ENCODE measurements around the gene SLX4IP. TPM values are rescaled to one million over a fixed set of nuclear protein-coding genes. Genes with fewer than 3 reads are reported as not detected.

Gene SLX4IP
- total RNA-seq, 1 experiment from 2014 or later = 7.4 TPM

DNA sequence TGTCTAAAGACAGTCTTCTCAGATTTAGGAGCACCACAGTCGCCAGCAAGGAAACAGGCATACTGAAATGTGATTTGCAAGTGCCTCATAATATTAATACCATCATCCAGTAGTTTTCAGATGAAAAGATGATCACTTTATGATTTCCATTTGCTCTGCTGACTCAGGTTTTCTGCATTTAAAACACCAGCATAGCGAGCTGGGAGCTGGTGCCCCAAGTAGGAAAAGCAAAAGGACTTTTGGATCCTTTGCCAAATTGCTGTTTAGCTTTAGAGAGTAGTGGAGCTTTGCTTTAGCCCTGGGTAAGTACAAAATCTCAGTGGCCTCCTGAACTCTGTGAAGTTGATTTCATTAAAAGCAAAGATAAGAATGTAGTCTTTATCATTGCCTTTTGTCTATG lies 160.2 kb downstream of the SLX4IP start (continued):
- TF ChIP-seq, protein P1, sequence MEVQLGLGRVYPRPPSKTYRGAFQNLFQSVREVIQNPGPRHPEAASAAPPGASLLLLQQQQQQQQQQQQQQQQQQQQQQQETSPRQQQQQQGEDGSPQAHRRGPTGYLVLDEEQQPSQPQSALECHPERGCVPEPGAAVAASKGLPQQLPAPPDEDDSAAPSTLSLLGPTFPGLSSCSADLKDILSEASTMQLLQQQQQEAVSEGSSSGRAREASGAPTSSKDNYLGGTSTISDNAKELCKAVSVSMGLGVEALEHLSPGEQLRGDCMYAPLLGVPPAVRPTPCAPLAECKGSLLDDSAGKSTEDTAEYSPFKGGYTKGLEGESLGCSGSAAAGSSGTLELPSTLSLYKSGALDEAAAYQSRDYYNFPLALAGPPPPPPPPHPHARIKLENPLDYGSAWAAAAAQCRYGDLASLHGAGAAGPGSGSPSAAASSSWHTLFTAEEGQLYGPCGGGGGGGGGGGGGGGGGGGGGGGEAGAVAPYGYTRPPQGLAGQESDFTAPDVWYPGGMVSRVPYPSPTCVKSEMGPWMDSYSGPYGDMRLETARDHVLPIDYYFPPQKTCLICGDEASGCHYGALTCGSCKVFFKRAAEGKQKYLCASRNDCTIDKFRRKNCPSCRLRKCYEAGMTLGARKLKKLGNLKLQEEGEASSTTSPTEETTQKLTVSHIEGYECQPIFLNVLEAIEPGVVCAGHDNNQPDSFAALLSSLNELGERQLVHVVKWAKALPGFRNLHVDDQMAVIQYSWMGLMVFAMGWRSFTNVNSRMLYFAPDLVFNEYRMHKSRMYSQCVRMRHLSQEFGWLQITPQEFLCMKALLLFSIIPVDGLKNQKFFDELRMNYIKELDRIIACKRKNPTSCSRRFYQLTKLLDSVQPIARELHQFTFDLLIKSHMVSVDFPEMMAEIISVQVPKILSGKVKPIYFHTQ (CRISPR knock-in tag; IDR thresholded peaks at IDR 0.05) = no peak
- TF ChIP-seq ETV6 (CRISPR knock-in tag; IDR thresholded peaks at IDR 0.05) (no peak), ZNF121 (CRISPR knock-in tag; IDR thresholded peaks at IDR 0.05) (no peak), FOXP1 (CRISPR knock-in tag; IDR thresholded peaks at IDR 0.05; ENCODE audit: borderline replicate concordance) (no peak)
- TF ChIP-seq, protein P2, sequence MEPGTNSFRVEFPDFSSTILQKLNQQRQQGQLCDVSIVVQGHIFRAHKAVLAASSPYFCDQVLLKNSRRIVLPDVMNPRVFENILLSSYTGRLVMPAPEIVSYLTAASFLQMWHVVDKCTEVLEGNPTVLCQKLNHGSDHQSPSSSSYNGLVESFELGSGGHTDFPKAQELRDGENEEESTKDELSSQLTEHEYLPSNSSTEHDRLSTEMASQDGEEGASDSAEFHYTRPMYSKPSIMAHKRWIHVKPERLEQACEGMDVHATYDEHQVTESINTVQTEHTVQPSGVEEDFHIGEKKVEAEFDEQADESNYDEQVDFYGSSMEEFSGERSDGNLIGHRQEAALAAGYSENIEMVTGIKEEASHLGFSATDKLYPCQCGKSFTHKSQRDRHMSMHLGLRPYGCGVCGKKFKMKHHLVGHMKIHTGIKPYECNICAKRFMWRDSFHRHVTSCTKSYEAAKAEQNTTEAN (CRISPR knock-in tag; IDR thresholded peaks at IDR 0.05) = no peak

DNA sequence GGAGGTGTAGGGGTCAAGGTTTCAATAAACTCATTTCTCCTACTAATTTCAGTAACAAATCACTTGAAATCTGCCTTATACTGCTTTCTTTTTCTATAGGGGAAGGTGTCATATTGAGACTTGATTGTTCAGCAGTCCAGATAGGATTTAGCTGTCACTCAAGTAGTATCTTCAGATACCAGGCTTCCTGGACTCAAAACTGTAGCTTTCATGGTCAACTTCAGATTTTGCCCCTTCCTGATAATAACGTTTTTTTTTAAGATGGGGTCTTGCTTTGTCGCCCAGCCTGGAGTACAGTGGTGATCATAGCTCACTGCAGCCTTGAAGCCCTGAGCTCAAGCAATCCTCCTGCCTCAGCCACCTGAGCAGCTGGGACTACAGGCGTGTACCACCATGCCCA lies 160.9 kb downstream of the SLX4IP start:
- TF ChIP-seq ZNF121 (CRISPR knock-in tag; IDR thresholded peaks at IDR 0.05) = peak; percentile 38; the same call in 1 of the 2 replicates
- TF ChIP-seq ZNF671 (CRISPR knock-in tag; IDR thresholded peaks at IDR 0.05) = no peak
- TF ChIP-seq, protein P3, sequence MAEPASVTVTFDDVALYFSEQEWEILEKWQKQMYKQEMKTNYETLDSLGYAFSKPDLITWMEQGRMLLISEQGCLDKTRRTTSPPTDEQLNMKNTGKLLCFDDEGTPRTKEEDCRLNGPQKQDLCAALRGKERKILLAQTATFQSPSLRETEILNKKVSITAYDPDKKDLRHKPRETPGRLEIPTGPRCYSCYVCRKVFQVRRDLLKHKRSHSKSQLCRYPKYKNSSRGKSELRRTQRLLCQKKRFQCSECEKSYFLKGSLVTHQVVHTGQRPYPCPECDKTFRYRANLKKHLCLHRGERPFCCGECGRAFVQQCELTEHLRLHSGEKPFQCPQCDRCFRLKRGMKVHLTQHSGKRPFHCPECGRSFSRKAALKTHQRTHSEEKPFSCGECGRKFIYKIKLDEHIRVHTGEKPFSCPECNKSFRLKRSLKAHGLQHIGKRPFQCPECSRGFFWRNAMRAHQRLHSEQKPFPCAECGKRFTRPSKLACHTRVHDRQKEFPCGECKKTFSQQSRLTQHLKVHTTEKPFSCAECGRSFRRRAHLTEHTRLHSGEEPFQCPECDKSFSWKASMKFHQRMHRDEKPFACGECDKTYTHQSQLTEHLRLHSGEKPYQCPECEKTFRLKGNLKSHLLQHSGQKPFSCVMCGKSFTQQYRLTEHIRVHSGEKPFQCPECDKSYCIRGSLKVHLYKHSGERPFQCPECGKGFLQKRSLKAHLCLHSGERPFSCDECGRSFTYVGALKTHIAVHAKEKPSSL (CRISPR knock-in tag; conservative IDR thresholded peaks at IDR 0.05) = no peak
- TF ChIP-seq, protein P4, sequence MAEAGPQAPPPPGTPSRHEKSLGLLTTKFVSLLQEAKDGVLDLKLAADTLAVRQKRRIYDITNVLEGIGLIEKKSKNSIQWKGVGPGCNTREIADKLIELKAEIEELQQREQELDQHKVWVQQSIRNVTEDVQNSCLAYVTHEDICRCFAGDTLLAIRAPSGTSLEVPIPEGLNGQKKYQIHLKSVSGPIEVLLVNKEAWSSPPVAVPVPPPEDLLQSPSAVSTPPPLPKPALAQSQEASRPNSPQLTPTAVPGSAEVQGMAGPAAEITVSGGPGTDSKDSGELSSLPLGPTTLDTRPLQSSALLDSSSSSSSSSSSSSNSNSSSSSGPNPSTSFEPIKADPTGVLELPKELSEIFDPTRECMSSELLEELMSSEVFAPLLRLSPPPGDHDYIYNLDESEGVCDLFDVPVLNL (CRISPR knock-in tag; IDR thresholded peaks at IDR 0.05; ENCODE audit: borderline replicate concordance, low read depth) = no peak
- TF ChIP-seq, protein P5, sequence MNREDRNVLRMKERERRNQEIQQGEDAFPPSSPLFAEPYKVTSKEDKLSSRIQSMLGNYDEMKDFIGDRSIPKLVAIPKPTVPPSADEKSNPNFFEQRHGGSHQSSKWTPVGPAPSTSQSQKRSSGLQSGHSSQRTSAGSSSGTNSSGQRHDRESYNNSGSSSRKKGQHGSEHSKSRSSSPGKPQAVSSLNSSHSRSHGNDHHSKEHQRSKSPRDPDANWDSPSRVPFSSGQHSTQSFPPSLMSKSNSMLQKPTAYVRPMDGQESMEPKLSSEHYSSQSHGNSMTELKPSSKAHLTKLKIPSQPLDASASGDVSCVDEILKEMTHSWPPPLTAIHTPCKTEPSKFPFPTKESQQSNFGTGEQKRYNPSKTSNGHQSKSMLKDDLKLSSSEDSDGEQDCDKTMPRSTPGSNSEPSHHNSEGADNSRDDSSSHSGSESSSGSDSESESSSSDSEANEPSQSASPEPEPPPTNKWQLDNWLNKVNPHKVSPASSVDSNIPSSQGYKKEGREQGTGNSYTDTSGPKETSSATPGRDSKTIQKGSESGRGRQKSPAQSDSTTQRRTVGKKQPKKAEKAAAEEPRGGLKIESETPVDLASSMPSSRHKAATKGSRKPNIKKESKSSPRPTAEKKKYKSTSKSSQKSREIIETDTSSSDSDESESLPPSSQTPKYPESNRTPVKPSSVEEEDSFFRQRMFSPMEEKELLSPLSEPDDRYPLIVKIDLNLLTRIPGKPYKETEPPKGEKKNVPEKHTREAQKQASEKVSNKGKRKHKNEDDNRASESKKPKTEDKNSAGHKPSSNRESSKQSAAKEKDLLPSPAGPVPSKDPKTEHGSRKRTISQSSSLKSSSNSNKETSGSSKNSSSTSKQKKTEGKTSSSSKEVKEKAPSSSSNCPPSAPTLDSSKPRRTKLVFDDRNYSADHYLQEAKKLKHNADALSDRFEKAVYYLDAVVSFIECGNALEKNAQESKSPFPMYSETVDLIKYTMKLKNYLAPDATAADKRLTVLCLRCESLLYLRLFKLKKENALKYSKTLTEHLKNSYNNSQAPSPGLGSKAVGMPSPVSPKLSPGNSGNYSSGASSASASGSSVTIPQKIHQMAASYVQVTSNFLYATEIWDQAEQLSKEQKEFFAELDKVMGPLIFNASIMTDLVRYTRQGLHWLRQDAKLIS (CRISPR knock-in tag; IDR thresholded peaks at IDR 0.05; ENCODE audit: borderline replicate concordance) = no peak
- TF ChIP-seq, protein P6, sequence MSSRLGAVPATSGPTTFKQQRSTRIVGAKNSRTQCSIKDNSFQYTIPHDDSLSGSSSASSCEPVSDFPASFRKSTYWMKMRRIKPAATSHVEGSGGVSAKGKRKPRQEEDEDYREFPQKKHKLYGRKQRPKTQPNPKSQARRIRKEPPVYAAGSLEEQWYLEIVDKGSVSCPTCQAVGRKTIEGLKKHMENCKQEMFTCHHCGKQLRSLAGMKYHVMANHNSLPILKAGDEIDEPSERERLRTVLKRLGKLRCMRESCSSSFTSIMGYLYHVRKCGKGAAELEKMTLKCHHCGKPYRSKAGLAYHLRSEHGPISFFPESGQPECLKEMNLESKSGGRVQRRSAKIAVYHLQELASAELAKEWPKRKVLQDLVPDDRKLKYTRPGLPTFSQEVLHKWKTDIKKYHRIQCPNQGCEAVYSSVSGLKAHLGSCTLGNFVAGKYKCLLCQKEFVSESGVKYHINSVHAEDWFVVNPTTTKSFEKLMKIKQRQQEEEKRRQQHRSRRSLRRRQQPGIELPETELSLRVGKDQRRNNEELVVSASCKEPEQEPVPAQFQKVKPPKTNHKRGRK (CRISPR knock-in tag; IDR thresholded peaks at IDR 0.05; ENCODE audit: borderline replicate concordance) = no peak
- TF ChIP-seq, protein P7, sequence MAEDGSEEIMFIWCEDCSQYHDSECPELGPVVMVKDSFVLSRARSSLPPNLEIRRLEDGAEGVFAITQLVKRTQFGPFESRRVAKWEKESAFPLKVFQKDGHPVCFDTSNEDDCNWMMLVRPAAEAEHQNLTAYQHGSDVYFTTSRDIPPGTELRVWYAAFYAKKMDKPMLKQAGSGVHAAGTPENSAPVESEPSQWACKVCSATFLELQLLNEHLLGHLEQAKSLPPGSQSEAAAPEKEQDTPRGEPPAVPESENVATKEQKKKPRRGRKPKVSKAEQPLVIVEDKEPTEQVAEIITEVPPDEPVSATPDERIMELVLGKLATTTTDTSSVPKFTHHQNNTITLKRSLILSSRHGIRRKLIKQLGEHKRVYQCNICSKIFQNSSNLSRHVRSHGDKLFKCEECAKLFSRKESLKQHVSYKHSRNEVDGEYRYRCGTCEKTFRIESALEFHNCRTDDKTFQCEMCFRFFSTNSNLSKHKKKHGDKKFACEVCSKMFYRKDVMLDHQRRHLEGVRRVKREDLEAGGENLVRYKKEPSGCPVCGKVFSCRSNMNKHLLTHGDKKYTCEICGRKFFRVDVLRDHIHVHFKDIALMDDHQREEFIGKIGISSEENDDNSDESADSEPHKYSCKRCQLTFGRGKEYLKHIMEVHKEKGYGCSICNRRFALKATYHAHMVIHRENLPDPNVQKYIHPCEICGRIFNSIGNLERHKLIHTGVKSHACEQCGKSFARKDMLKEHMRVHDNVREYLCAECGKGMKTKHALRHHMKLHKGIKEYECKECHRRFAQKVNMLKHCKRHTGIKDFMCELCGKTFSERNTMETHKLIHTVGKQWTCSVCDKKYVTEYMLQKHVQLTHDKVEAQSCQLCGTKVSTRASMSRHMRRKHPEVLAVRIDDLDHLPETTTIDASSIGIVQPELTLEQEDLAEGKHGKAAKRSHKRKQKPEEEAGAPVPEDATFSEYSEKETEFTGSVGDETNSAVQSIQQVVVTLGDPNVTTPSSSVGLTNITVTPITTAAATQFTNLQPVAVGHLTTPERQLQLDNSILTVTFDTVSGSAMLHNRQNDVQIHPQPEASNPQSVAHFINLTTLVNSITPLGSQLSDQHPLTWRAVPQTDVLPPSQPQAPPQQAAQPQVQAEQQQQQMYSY (CRISPR knock-in tag; IDR thresholded peaks at IDR 0.05) = no peak
- TF ChIP-seq, protein P8, sequence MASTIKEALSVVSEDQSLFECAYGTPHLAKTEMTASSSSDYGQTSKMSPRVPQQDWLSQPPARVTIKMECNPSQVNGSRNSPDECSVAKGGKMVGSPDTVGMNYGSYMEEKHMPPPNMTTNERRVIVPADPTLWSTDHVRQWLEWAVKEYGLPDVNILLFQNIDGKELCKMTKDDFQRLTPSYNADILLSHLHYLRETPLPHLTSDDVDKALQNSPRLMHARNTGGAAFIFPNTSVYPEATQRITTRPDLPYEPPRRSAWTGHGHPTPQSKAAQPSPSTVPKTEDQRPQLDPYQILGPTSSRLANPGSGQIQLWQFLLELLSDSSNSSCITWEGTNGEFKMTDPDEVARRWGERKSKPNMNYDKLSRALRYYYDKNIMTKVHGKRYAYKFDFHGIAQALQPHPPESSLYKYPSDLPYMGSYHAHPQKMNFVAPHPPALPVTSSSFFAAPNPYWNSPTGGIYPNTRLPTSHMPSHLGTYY (CRISPR knock-in tag; IDR thresholded peaks at IDR 0.05) = no peak
- no peak for TF ChIP-seq NR1H2 (CRISPR knock-in tag; IDR thresholded peaks at IDR 0.05)
- Mint-ChIP-seq H3K27ac (no peak overlapping the region), H3K4me1 (peaks cover 8% of the 10 kb centered on the region), H3K36me3 (peaks cover 3% of the 10 kb centered on the region; the same call in 1 of the 2 replicates), H3K27me3 (ENCODE audit: low read depth) (no peaks in the 10 kb centered on the region), H3K9me3 (no peaks in the 10 kb centered on the region), H3K4me3 (no peak overlapping the region)
- ATAC-seq (no peak), DNase-seq (ENCODE audit: low spot score) (no peak)
- ChIA-PET POLR2A (no interaction called here), CTCF (interaction anchor here (1.2 kb wide), 1 partner anchor 59 kb away, joined by 3 read pairs; no protein-coding TSS in a partner anchor)

Data from WTC11 (cell line).